ENCODE results near the gene ATG3. TPM values are rescaled to one million over a fixed set of nuclear protein-coding genes. Genes with fewer than 3 reads are reported as not detected.

ATG3 gene
- total and polyA plus RNA-seq, 9 donors = 24.6 to 35.6 (median 30.8) TPM

- no peaks in the 10 kb centered on the region for H3K27me3 ChIP-seq (ENCODE audit: control insufficient read depth, insufficient read depth, low read length)
- WGBS (ENCODE audit: insufficient coverage) = no CpG with 5 or more reads among the region's 2 CpGs
- no peak overlapping the region for H3K27ac ChIP-seq (ENCODE audit: low read length)
- DNase-seq = no peak
- no peak overlapping the region for H3K4me3 ChIP-seq (ENCODE audit: low read length)
- H3K36me3 ChIP-seq (ENCODE audit: control insufficient read depth, insufficient read depth, low read length) = peaks cover 13% of the 10 kb centered on the region
- H3K4me1 ChIP-seq (ENCODE audit: control insufficient read depth, insufficient read depth, low read length) = no peaks in the 10 kb centered on the region
- H3K9me3 ChIP-seq (replicated peaks; ENCODE audit: control insufficient read depth, low read depth, low read length) = no peaks in the 10 kb centered on the region
Measured at GRCh38 chr3:112594856-112595255, 33.1 kb upstream of the ATG3 start.

- no peak overlapping the region for H3K27ac ChIP-seq (ENCODE audit: low read length)
- H3K27me3 ChIP-seq (ENCODE audit: control insufficient read depth, insufficient read depth, low read length) = no peaks in the 10 kb centered on the region
- no peaks in the 10 kb centered on the region for H3K9me3 ChIP-seq (replicated peaks; ENCODE audit: control insufficient read depth, low read depth, low read length)
- H3K4me3 ChIP-seq (ENCODE audit: low read length) = no peak overlapping the region
- H3K36me3 ChIP-seq (ENCODE audit: control insufficient read depth, insufficient read depth, low read length) = peaks cover 13% of the 10 kb centered on the region
- DNase-seq = no peak
- H3K4me1 ChIP-seq (ENCODE audit: control insufficient read depth, insufficient read depth, low read length) = no peaks in the 10 kb centered on the region
Measured at GRCh38 chr3:112593258-112593657, 31.5 kb upstream of the ATG3 start.

DNA sequence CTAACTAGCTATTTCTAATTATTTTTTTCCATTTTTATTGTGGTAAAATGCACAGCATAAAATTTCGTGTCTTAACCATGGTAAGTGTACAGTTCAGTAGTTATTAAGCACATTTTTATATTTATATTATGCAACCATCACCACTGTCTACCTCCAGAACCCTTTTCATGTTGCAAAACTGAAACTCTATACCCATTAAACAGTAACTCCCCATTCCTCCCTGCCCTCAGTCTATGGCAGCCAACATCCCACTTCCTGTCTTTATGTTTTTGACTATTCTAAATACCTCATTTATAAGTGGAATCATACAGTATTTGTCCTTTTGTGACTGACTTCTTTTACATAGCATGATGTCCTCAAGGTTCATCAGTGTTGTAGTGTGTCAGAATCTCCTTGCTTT lies 25.6 kb upstream of the ATG3 start:
- H3K36me3 ChIP-seq (ENCODE audit: control insufficient read depth, insufficient read depth, low read length) = peaks cover 10% of the 10 kb centered on the region
- no CpG with 5 or more reads among the region's 1 CpG for WGBS (ENCODE audit: insufficient coverage)
- no peaks in the 10 kb centered on the region for H3K27me3 ChIP-seq (ENCODE audit: control insufficient read depth, insufficient read depth, low read length)
- no peak for DNase-seq
- H3K27ac ChIP-seq (ENCODE audit: low read length) = no peak overlapping the region
- no peaks in the 10 kb centered on the region for H3K4me1 ChIP-seq (ENCODE audit: control insufficient read depth, insufficient read depth, low read length)
- no peak overlapping the region for H3K4me3 ChIP-seq (ENCODE audit: low read length)
- no peaks in the 10 kb centered on the region for H3K9me3 ChIP-seq (replicated peaks; ENCODE audit: control insufficient read depth, low read depth, low read length)

DNA sequence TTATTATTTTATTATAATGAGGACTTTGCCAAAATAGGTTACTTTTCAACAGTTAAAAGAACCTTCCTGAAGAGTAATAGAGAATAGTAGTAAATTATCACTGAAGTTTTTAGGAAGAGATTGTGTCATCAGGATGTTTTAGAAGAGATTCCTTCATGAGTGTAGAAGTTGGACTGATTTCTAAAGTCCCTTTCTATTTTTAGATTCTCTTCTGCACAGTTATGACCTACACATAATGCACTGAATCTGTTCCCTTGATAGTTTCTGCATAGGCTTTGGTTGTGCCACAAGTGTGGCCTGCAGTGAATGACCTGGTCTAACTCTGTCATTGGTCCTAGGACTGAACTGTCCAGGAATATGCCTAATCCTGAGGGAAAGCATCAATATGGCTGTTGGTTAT lies 24.0 kb upstream of the ATG3 start:
- H3K4me1 ChIP-seq (ENCODE audit: control insufficient read depth, insufficient read depth, low read length) = no peaks in the 10 kb centered on the region
- H3K27ac ChIP-seq (ENCODE audit: low read length) = no peak overlapping the region
- H3K36me3 ChIP-seq (ENCODE audit: control insufficient read depth, insufficient read depth, low read length) = peaks cover 17% of the 10 kb centered on the region
- no peak overlapping the region for H3K4me3 ChIP-seq (ENCODE audit: low read length)
- H3K27me3 ChIP-seq (ENCODE audit: control insufficient read depth, insufficient read depth, low read length) = no peaks in the 10 kb centered on the region
- H3K9me3 ChIP-seq (replicated peaks; ENCODE audit: control insufficient read depth, low read depth, low read length) = no peaks in the 10 kb centered on the region
- peak; percentile 17 for DNase-seq

GRCh38 chr3:112583105-112583504 lies 21.3 kb upstream of the ATG3 start:
- H3K27me3 ChIP-seq (ENCODE audit: control insufficient read depth, insufficient read depth, low read length) = no peaks in the 10 kb centered on the region
- WGBS (ENCODE audit: insufficient coverage) = no CpG with 5 or more reads among the region's 3 CpGs
- H3K36me3 ChIP-seq (ENCODE audit: control insufficient read depth, insufficient read depth, low read length) = peaks cover 20% of the 10 kb centered on the region

GRCh38 chr3:112582244-112582874 lies 20.6 kb upstream of the ATG3 start:
- H3K36me3 ChIP-seq (ENCODE audit: control insufficient read depth, insufficient read depth, low read length) = peaks cover 20% of the 10 kb centered on the region
- H3K27me3 ChIP-seq (ENCODE audit: control insufficient read depth, insufficient read depth, low read length) = no peaks in the 10 kb centered on the region
- DNase-seq = peak; percentile 77
- H3K4me1 ChIP-seq (ENCODE audit: control insufficient read depth, insufficient read depth, low read length) = no peaks in the 10 kb centered on the region
- H3K27ac ChIP-seq (ENCODE audit: low read length) = no peak overlapping the region
- WGBS (ENCODE audit: insufficient coverage) = no CpG with 5 or more reads among the region's 2 CpGs
- no peak overlapping the region for H3K4me3 ChIP-seq (ENCODE audit: low read length)
- H3K9me3 ChIP-seq (replicated peaks; ENCODE audit: control insufficient read depth, low read depth, low read length) = no peaks in the 10 kb centered on the region

More at GRCh38 chr3:112583105-112583504, 21.3 kb upstream of the ATG3 start:
- Histone ChIP-seq H3K9me3 (replicated peaks; ENCODE audit: control insufficient read depth, low read depth, low read length) (no peaks in the 10 kb centered on the region), H3K4me3 (ENCODE audit: low read length) (no peak overlapping the region), H3K27ac (ENCODE audit: low read length) (no peak overlapping the region), H3K4me1 (ENCODE audit: control insufficient read depth, insufficient read depth, low read length) (no peaks in the 10 kb centered on the region)
- DNase-seq = no peak

GRCh38 chr3:112579697-112580096 lies 17.9 kb upstream of the ATG3 start:
- DNase-seq = no peak
- Histone ChIP-seq H3K9me3 (replicated peaks; ENCODE audit: control insufficient read depth, low read depth, low read length) (no peaks in the 10 kb centered on the region), H3K27me3 (ENCODE audit: control insufficient read depth, insufficient read depth, low read length) (no peaks in the 10 kb centered on the region), H3K4me3 (ENCODE audit: low read length) (no peak overlapping the region), H3K36me3 (ENCODE audit: control insufficient read depth, insufficient read depth, low read length) (peaks cover 15% of the 10 kb centered on the region), H3K4me1 (ENCODE audit: control insufficient read depth, insufficient read depth, low read length) (no peaks in the 10 kb centered on the region), H3K27ac (ENCODE audit: low read length) (no peak overlapping the region)
- whole genome bisulfite sequencing (ENCODE audit: insufficient coverage) = 100% methylated on average over 1 of the region's 3 CpGs

DNA sequence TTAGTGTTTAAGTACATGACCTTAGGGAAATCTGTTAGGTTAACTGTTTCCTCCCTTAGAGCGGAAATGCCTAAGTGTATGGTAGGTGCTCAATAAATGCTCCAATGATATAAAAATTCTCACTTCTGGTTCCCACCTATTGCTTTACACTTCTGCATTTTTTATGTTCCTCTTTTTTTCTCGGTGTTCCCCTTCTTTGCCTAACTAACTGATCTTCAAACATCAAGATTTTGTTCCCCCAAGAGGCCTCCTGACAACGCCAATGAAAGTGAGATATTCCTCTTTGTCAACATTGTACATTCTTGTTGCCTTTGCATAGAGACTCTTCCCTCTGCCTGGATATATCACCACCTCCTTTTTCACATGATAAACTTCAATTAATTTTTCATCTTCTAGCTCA lies 17.5 kb upstream of the ATG3 start:
- Histone ChIP-seq H3K27ac (ENCODE audit: low read length) (no peak overlapping the region), H3K9me3 (replicated peaks; ENCODE audit: control insufficient read depth, low read depth, low read length) (no peaks in the 10 kb centered on the region), H3K36me3 (ENCODE audit: control insufficient read depth, insufficient read depth, low read length) (peaks cover 14% of the 10 kb centered on the region), H3K4me3 (ENCODE audit: low read length) (no peak overlapping the region), H3K27me3 (ENCODE audit: control insufficient read depth, insufficient read depth, low read length) (no peaks in the 10 kb centered on the region), H3K4me1 (ENCODE audit: control insufficient read depth, insufficient read depth, low read length) (no peaks in the 10 kb centered on the region)
- DNase-seq = peak; percentile 20
- WGBS (ENCODE audit: insufficient coverage) = 65% methylated on average over 2 of the region's 3 CpGs

GRCh38 chr3:112572701-112573100 lies 10.9 kb upstream of the ATG3 start:
- DNase-seq = no peak
- Histone ChIP-seq H3K27ac (ENCODE audit: low read length) (no peak overlapping the region), H3K9me3 (replicated peaks; ENCODE audit: control insufficient read depth, low read depth, low read length) (no peaks in the 10 kb centered on the region), H3K4me1 (ENCODE audit: control insufficient read depth, insufficient read depth, low read length) (no peaks in the 10 kb centered on the region), H3K27me3 (ENCODE audit: control insufficient read depth, insufficient read depth, low read length) (no peaks in the 10 kb centered on the region), H3K4me3 (ENCODE audit: low read length) (no peak overlapping the region), H3K36me3 (ENCODE audit: control insufficient read depth, insufficient read depth, low read length) (peaks cover 18% of the 10 kb centered on the region)
- 86% methylated on average over 1 of the region's 1 CpG for WGBS (ENCODE audit: insufficient coverage)

GRCh38 chr3:112569265-112569664 lies 7.5 kb upstream of the ATG3 start:
- H3K27ac ChIP-seq (ENCODE audit: low read length) = no peak overlapping the region

DNA sequence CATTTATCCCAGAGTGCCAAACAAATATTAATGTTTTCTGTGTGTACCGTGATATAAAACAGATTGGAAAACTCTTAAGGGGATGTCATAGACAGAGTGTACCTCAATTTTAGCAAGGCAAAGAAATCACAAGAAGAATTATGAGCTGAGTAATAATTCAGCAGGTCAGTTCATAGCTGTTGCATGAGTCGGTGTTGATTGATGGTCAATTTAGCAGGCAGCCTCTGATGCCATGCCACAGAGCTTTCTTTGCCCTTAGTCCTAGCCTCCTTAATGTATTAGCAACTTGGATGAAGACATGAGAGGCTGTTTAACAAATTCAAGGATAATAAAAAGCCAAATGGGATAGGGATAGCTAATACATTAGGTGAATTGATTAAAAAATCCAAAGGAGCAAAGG lies 6.9 kb upstream of the ATG3 start:
- Histone ChIP-seq H3K4me3 (ENCODE audit: low read length) (no peak overlapping the region), H3K9me3 (replicated peaks; ENCODE audit: control insufficient read depth, low read depth, low read length) (no peaks in the 10 kb centered on the region), H3K4me1 (ENCODE audit: control insufficient read depth, insufficient read depth, low read length) (no peaks in the 10 kb centered on the region), H3K27ac (ENCODE audit: low read length) (no peak overlapping the region), H3K27me3 (ENCODE audit: control insufficient read depth, insufficient read depth, low read length) (no peaks in the 10 kb centered on the region), H3K36me3 (ENCODE audit: control insufficient read depth, insufficient read depth, low read length) (peaks cover 18% of the 10 kb centered on the region)
- WGBS (ENCODE audit: insufficient coverage) = no CpG with 5 or more reads among the region's 2 CpGs
- DNase-seq = no peak

More at GRCh38 chr3:112569265-112569664, 7.5 kb upstream of the ATG3 start:
- no CpG with 5 or more reads among the region's 1 CpG for WGBS (ENCODE audit: insufficient coverage)
- no peak for DNase-seq
- H3K4me1 ChIP-seq (ENCODE audit: control insufficient read depth, insufficient read depth, low read length) = no peaks in the 10 kb centered on the region
- no peaks in the 10 kb centered on the region for H3K27me3 ChIP-seq (ENCODE audit: control insufficient read depth, insufficient read depth, low read length)
- no peak overlapping the region for H3K4me3 ChIP-seq (ENCODE audit: low read length)
- H3K36me3 ChIP-seq (ENCODE audit: control insufficient read depth, insufficient read depth, low read length) = peaks cover 20% of the 10 kb centered on the region
- no peaks in the 10 kb centered on the region for H3K9me3 ChIP-seq (replicated peaks; ENCODE audit: control insufficient read depth, low read depth, low read length)

All from muscle of leg (tissue), 11 donors.